ENCODE data around the gene NAT9.

NAT9 gene

GRCh38 chr17:74806334-74806733, 30.2 kb upstream of the NAT9 start:
- no peak for DNase-seq (ENCODE audit: low read depth, low spot score)

- no peak for DNase-seq (ENCODE audit: low read depth, low spot score)
Measured at GRCh38 chr17:74805591-74805991, 29.4 kb upstream of the NAT9 start.

GRCh38 chr17:74804683-74805082, 28.5 kb upstream of the NAT9 start:
- no peak for DNase-seq (ENCODE audit: low read depth, low spot score)

GRCh38 chr17:74803971-74804370, 27.8 kb upstream of the NAT9 start:
- no peak for DNase-seq (ENCODE audit: low read depth, low spot score)

- DNase-seq (ENCODE audit: low read depth, low spot score): no peak
Measured at GRCh38 chr17:74803388-74803930, 27.3 kb upstream of the NAT9 start.

- no peak for DNase-seq (ENCODE audit: low read depth, low spot score)
Measured at GRCh38 chr17:74801896-74802295, 25.8 kb upstream of the NAT9 start.

GRCh38 chr17:74800531-74800930, 24.4 kb upstream of the NAT9 start:
- DNase-seq (ENCODE audit: low read depth, low spot score): no peak

- DNase-seq (ENCODE audit: low read depth, low spot score): no peak
Measured at GRCh38 chr17:74799097-74799496, 23.0 kb upstream of the NAT9 start.

GRCh38 chr17:74798239-74798707, 22.1 kb upstream of the NAT9 start:
- no peak for DNase-seq (ENCODE audit: low read depth, low spot score)

GRCh38 chr17:74797824-74798223, 21.7 kb upstream of the NAT9 start:
- no peak for DNase-seq (ENCODE audit: low read depth, low spot score)

- no peak for DNase-seq (ENCODE audit: low read depth, low spot score)
Measured at GRCh38 chr17:74796866-74797265, 20.7 kb upstream of the NAT9 start.

- no peak for DNase-seq (ENCODE audit: low read depth, low spot score)
Measured at GRCh38 chr17:74796211-74796610, 20.1 kb upstream of the NAT9 start.

GRCh38 chr17:74795327-74796020, 19.3 kb upstream of the NAT9 start:
- DNase-seq (ENCODE audit: low read depth, low spot score): no peak

GRCh38 chr17:74792586-74793105, 16.5 kb upstream of the NAT9 start:
- no peak for DNase-seq (ENCODE audit: low read depth, low spot score)

GRCh38 chr17:74790161-74791058, 14.3 kb upstream of the NAT9 start:
- DNase-seq (ENCODE audit: low read depth, low spot score): no peak

- DNase-seq (ENCODE audit: low read depth, low spot score): no peak
Measured at GRCh38 chr17:74786431-74787055, 10.4 kb upstream of the NAT9 start.

- no peak for DNase-seq (ENCODE audit: low read depth, low spot score)
Measured at GRCh38 chr17:74785981-74786360, 9.8 kb upstream of the NAT9 start.

GRCh38 chr17:74785096-74785980, 9.2 kb upstream of the NAT9 start:
- no peak for DNase-seq (ENCODE audit: low read depth, low spot score)

- no peak for DNase-seq (ENCODE audit: low read depth, low spot score)
Measured at GRCh38 chr17:74784125-74784810, 8.1 kb upstream of the NAT9 start.

GRCh38 chr17:74782571-74782970, 6.4 kb upstream of the NAT9 start:
- DNase-seq (ENCODE audit: low read depth, low spot score): no peak
